Transverse colon (tissue), 4 donors: ENCODE measurements around the gene NUP54.

Source experiments
- CTCF ChIP-seq, 5 experiments: fragments of 200-600 bp in 3 of 5; fragments of 450-650 bp in 2 of 5; sonication (generic) in 3 of 5; IDR thresholded peaks; 1 replicate in 2 of 5; 2 replicates in 3 of 5; pipeline ENCODE4 v1.5.1; 2016 to 2017; ENCODE audit warnings: antibody characterized with exemption in 5 of 5, inconsistent platforms in 3 of 5, mild to moderate bottlenecking in 2 of 5, moderate library complexity in 1 of 5
- POLR2A ChIP-seq: fragments of 450-650 bp; IDR thresholded peaks from one replicate; pipeline ENCODE4 v1.6.1; 2016; ENCODE audit warnings: antibody characterized with exemption, mild to moderate bottlenecking, moderate library complexity
- POLR2AphosphoS5 ChIP-seq, 3 donors: sonication (generic); formaldehyde crosslinking; IDR thresholded peaks; one replicate each; pipeline ENCODE4 v1.6.1; 2016; ENCODE audit warnings: antibody characterized with exemption in 3 of 3

DNA sequence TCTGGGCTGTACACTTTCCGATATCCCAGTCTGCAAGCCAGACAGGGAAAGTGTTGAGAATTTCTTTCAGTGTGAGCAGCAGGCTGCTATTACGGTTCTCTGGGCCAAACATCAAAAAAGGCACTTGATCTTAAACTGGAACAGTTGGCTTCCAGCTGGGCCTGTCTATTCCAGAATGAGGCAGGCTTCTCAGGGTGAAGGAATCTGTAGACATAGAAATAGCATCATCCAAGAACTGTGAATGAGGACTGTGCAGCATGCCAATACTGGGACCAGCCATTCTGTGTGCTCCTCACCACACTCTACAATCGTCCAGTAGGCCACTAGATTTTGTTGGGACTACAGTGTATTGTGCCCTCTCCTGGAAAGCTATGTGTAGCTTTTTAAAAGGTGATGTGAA, 42.5 kb downstream of the NUP54 start:
- TF ChIP-seq POLR2AphosphoS5 (IDR thresholded peaks at IDR 0.05) = no peak
- no peak for TF ChIP-seq CTCF (IDR thresholded peaks at IDR 0.05)
- no peak for TF ChIP-seq POLR2A
